PC-3 (cell line): ENCODE data around the gene HSH2D. TPM values are rescaled to one million over a fixed set of nuclear protein-coding genes. Genes with fewer than 3 reads are reported as not detected.

Experiments
- ATAC-seq: fragments of 200-7000 bp; cut with Tn5 transposase; 2 replicates; pipeline ENCODE4 v1.9.1; 2020; ENCODE audit warnings: mild to moderate bottlenecking, moderate library complexity
- BruUV-seq: library from RNA; stranded (reverse); fragments of 400-500 nt; replicated peaks from 2 replicates; lab custom pipeline; 2021; lab: Mats Ljungman, UMichigan
- CTCF ChIA-PET: fragments of 300-600 bp; sonication (Branson Sonifier 250); formaldehyde crosslinking; loops from one replicate; lab custom pipeline; 2022; ENCODE audit warnings: antibody characterized with exemption; lab: Charles Lee
- POLR2A ChIA-PET: fragments of 300-600 bp; sonication (Branson Sonifier 250); formaldehyde crosslinking; loops from one replicate; lab custom pipeline; 2022; ENCODE audit warnings: antibody characterized with exemption; ENCODE audit not compliant: unreplicated experiment; lab: Charles Lee
- DNase-seq: peaks from one replicate; pipeline ENCODE4 v3.0.0-alpha.2; 2015
- H2AFZ ChIP-seq: fragments of 300-600 bp; sonication (generic); 2 replicates; pipeline ENCODE4 v1.6.0; 2016; ENCODE audit warnings: antibody characterized with exemption, low read length
- H3F3A ChIP-seq: fragments of 300-600 bp; sonication (generic); one replicate; pipeline ENCODE4 v1.6.0; 2017; ENCODE audit warnings: antibody characterized with exemption, low read length, control low read depth, mild to moderate bottlenecking; ENCODE audit not compliant: unreplicated experiment
- H3K27ac ChIP-seq: fragments of 300-600 bp; sonication (generic); 2 replicates; pipeline ENCODE4 v1.5.1; 2016; ENCODE audit warnings: mild to moderate bottlenecking, low read length
- H3K27me3 ChIP-seq: fragments of 300-600 bp; sonication (generic); 2 replicates; pipeline ENCODE4 v1.6.1; 2016; ENCODE audit warnings: low read length, mixed read lengths
- H3K36me3 ChIP-seq: fragments of 300-600 bp; sonication (generic); 2 replicates; pipeline ENCODE4 v1.6.1; 2016; ENCODE audit warnings: low read depth, mixed run types, low read length, mixed read lengths
- H3K4me1 ChIP-seq: fragments of 300-600 bp; sonication (generic); 2 replicates; pipeline ENCODE4 v1.5.1; 2016; ENCODE audit warnings: low read length; ENCODE audit not compliant: insufficient read depth
- H3K4me2 ChIP-seq: fragments of 300-600 bp; sonication (generic); 2 replicates; pipeline ENCODE4 v1.6.0; 2016; ENCODE audit warnings: low read length
- H3K4me3 ChIP-seq: fragments of 300-600 bp; sonication (generic); 2 replicates; pipeline ENCODE4 v1.5.1; 2016; ENCODE audit warnings: mild to moderate bottlenecking, low read length, mixed read lengths
- H3K79me2 ChIP-seq: fragments of 300-600 bp; sonication (generic); 2 replicates; pipeline ENCODE4 v1.6.1; 2017; ENCODE audit warnings: low read length, mixed read lengths
- H3K9ac ChIP-seq: fragments of 300-600 bp; sonication (generic); 2 replicates; pipeline ENCODE4 v1.6.0; 2016; ENCODE audit warnings: mild to moderate bottlenecking, low read length
- H3K9me2 ChIP-seq: fragments of 300-600 bp; sonication (generic); replicated peaks from 2 replicates; pipeline ENCODE4 v1.6.1; 2016; ENCODE audit warnings: mixed run types, low read length, mixed read lengths
- H3K9me3 ChIP-seq: fragments of 300-600 bp; sonication (generic); 2 replicates; pipeline ENCODE4 v1.6.1; 2016; ENCODE audit warnings: low read length, mixed read lengths
- H4K20me1 ChIP-seq: fragments of 300-600 bp; sonication (generic); 2 replicates; pipeline ENCODE4 v1.6.1; 2016; ENCODE audit warnings: low read length, mixed read lengths
- EZH2 ChIP-seq: fragments of 300-600 bp; sonication (generic); IDR thresholded peaks from one replicate; pipeline ENCODE4 v1.6.1; 2017; ENCODE audit warnings: antibody characterized with exemption, mild to moderate bottlenecking, low read length; ENCODE audit not compliant: unreplicated experiment
- EZH2phosphoT487 ChIP-seq: fragments of 300-600 bp; sonication (generic); IDR thresholded peaks from 2 replicates; pipeline ENCODE4 v1.6.1; 2018; ENCODE audit warnings: mild to moderate bottlenecking, antibody characterized with exemption, low read length, borderline replicate concordance
- intact Hi-C: fragments of 100-400 bp; cut with micrococcal nuclease; formaldehyde crosslinking; loops from 2 replicates; pipeline ENCODE4 v1.9.0; 2023
- total RNA-seq: library from RNA; depleted of rRNA; stranded (reverse); fragments of >200 nt; gene quantifications from 2 replicates; pipeline ENCODE4 v1.2.3, GENCODE V29; 2014
- TF ChIP-seq, protein P1 (sequence below): fragments of 300-600 bp; sonication (generic); conservative IDR thresholded peaks from 2 replicates; pipeline ENCODE4 v1.5.1; 2017; ENCODE audit warnings: antibody characterized with exemption, low read depth, mild to moderate bottlenecking, low read length

Gene HSH2D
- total RNA-seq, 1 experiment from 2014 or later = 14.5 TPM

DNA sequence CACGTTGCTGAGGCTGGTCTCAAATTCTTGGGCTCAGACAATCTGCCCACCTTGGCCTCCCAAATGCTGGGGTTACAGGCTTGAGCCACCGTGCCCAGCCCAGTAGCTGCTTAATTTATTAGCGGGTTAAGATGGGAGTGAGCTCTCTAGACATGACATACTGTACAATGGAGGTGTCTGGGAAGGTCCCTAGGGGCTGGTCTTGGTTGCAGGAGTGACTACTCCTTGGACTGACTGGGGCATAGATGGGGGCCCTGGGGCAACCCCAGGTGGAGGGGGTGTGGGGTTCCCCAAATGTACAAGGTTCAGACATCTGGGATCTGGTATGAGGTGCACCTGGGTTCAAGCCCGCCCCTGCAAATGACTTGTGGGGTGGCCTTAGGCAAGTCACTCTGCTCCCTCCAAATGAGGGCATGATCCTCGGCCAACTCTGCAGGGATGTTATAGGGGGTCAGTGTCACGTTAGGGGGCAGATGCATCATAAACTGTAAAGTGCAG lies 17.0 kb downstream of the HSH2D start:
- peak overlapping the region; percentile 85 for H3K4me2 ChIP-seq
- H4K20me1 ChIP-seq = no peaks in the 10 kb centered on the region
- ATAC-seq = no peak
- no peak for DNase-seq
- CTCF ChIA-PET = no interaction called here
- intact Hi-C loops = no loop called here
- H3K4me3 ChIP-seq = peak overlapping the region; percentile 56; the same call in 1 of the 2 replicates
- H2AFZ ChIP-seq = no peak overlapping the region
- peaks cover 27% of the 10 kb centered on the region for H3K4me1 ChIP-seq
- TF ChIP-seq, protein P1, sequence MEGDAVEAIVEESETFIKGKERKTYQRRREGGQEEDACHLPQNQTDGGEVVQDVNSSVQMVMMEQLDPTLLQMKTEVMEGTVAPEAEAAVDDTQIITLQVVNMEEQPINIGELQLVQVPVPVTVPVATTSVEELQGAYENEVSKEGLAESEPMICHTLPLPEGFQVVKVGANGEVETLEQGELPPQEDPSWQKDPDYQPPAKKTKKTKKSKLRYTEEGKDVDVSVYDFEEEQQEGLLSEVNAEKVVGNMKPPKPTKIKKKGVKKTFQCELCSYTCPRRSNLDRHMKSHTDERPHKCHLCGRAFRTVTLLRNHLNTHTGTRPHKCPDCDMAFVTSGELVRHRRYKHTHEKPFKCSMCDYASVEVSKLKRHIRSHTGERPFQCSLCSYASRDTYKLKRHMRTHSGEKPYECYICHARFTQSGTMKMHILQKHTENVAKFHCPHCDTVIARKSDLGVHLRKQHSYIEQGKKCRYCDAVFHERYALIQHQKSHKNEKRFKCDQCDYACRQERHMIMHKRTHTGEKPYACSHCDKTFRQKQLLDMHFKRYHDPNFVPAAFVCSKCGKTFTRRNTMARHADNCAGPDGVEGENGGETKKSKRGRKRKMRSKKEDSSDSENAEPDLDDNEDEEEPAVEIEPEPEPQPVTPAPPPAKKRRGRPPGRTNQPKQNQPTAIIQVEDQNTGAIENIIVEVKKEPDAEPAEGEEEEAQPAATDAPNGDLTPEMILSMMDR = no peak
- TF ChIP-seq EZH2 (no peak), EZH2phosphoT487 (no peak)
- peaks cover 4% of the 10 kb centered on the region for H3F3A ChIP-seq
- no peaks in the 10 kb centered on the region for H3K9me3 ChIP-seq
- POLR2A ChIA-PET = interaction anchor here (0.7 kb wide), 1 partner anchor 166 kb away, joined by 5 read pairs; no protein-coding TSS in a partner anchor
- H3K9me2 ChIP-seq = no peaks in the 10 kb centered on the region
- peak overlapping the region; percentile 99 for H3K27ac ChIP-seq
- H3K79me2 ChIP-seq = no peaks in the 10 kb centered on the region
- H3K36me3 ChIP-seq = no peaks in the 10 kb centered on the region
- BruUV-seq = no TSS peak
- H3K27me3 ChIP-seq = no peaks in the 10 kb centered on the region
- H3K9ac ChIP-seq = peak overlapping the region; percentile 84

- H2AFZ ChIP-seq = 0 out of 2 replicates have a peak overlapping the region, but pooled peaks have one; percentile 44
- TF ChIP-seq EZH2phosphoT487 (no peak), EZH2 (no peak)
- TF ChIP-seq, protein P1 = no peak
- TSS peak; percentile 83 for BruUV-seq
These were observed 17.6 kb downstream of the HSH2D start for GRCh38 chr19:16160943-16161560.

More at GRCh38 chr19:16160943-16161560, 17.6 kb downstream of the HSH2D start:
- Histone ChIP-seq H3K9me2 (no peaks in the 10 kb centered on the region), H3K4me2 (peak overlapping the region; percentile 85), H3K27ac (peak overlapping the region; percentile 99), H3K27me3 (no peaks in the 10 kb centered on the region), H3K9ac (peak overlapping the region; percentile 84), H3F3A (peaks cover 4% of the 10 kb centered on the region), H3K79me2 (no peaks in the 10 kb centered on the region), H3K4me3 (peak overlapping the region; percentile 56), H3K4me1 (peaks cover 27% of the 10 kb centered on the region), H3K9me3 (no peaks in the 10 kb centered on the region), H3K36me3 (no peaks in the 10 kb centered on the region), H4K20me1 (no peaks in the 10 kb centered on the region)
- POLR2A ChIA-PET = interaction anchor here (0.6 to 1.0 kb wide), 5 partner anchors 20 to 166 kb away, joined by 3 to 9 read pairs (median 5); no protein-coding TSS in a partner anchor
- ATAC-seq (peak; percentile 80), DNase-seq (peak; percentile 98)
- intact Hi-C loops = loop anchor here (1.0 kb wide), 1 partner anchor 50 kb away; the partner anchor contains the start of gene RAB8A
- CTCF ChIA-PET = interaction anchor here (0.5 to 0.6 kb wide), 2 partner anchors 21 to 47 kb away, joined by 4 to 11 read pairs; no protein-coding TSS in a partner anchor
